Spleen (tissue), 7 donors: ENCODE results near the gene NTNG1.

Experiments used
- POLR2A ChIP-seq, 3 donors: fragments of 450-650 bp; IDR thresholded peaks; one replicate each; pipeline ENCODE4 v1.5.1; 2017; ENCODE audit warnings: antibody characterized with exemption in 3 of 3, mild to moderate bottlenecking in 1 of 3
- POLR2AphosphoS5 ChIP-seq, 3 donors: sonication (generic); formaldehyde crosslinking; IDR thresholded peaks; one replicate each; pipeline ENCODE4 v1.5.1; 2017; ENCODE audit warnings: antibody characterized with exemption in 3 of 3
- TF ChIP-seq, protein P1 (sequence below), 11 experiments: fragments of 200-600 bp in 7 of 11; fragments of 450-650 bp in 4 of 11; sonication (generic) in 4 of 11; IDR thresholded peaks in 8 of 11; conservative IDR thresholded peaks in 3 of 11; 1 replicate in 7 of 11; 2 replicates in 4 of 11; pipeline versions ENCODE4 v1.4.0 to v1.8.0; 2016 to 2021; ENCODE audit warnings: antibody characterized with exemption in 11 of 11, inconsistent platforms in 4 of 11, mild to moderate bottlenecking in 1 of 11
- donor health status: DM: no; HTN: no; CAD: no; lungs with moderate emphysema.
- donor health status: DM: no; HTN: no; CAD: no.
- donor health status: DM: no; HTN: no; CAD: no.

DNA sequence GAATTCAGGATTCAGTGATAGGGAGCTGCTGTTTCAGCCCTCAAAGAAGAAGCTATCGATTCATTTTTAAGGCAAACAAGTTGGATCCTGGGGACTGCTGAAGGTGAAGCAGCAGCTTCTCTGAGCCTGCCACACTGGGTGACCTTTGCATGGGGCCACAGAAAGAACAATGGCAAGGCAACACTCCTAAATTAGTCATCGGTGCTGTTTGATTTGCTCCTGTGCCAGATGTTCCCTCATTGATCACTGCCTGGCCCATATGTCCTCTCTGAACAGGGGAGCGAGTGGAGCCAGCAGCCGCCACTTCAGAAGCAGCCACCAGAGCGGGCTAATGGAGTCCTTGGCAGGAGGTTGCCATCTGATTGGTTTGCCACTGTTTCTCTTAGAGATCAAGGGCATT lies 391.5 kb downstream of the NTNG1 start:
- TF ChIP-seq, protein P1, sequence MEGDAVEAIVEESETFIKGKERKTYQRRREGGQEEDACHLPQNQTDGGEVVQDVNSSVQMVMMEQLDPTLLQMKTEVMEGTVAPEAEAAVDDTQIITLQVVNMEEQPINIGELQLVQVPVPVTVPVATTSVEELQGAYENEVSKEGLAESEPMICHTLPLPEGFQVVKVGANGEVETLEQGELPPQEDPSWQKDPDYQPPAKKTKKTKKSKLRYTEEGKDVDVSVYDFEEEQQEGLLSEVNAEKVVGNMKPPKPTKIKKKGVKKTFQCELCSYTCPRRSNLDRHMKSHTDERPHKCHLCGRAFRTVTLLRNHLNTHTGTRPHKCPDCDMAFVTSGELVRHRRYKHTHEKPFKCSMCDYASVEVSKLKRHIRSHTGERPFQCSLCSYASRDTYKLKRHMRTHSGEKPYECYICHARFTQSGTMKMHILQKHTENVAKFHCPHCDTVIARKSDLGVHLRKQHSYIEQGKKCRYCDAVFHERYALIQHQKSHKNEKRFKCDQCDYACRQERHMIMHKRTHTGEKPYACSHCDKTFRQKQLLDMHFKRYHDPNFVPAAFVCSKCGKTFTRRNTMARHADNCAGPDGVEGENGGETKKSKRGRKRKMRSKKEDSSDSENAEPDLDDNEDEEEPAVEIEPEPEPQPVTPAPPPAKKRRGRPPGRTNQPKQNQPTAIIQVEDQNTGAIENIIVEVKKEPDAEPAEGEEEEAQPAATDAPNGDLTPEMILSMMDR (IDR thresholded peaks at IDR 0.05 in 8 of 11, conservative IDR thresholded peaks at IDR 0.05 in 3 of 11): no peak
- TF ChIP-seq POLR2A (IDR thresholded peaks at IDR 0.05): no peak
- TF ChIP-seq POLR2AphosphoS5 (IDR thresholded peaks at IDR 0.05): no peak
